Head of caudate nucleus (tissue), 42 donors: ENCODE data around the gene PIEZO2.
A peak's percentile ranks its signal among the peaks of the same experiment; 100 is the strongest.

Experiments
- DNase-seq, 42 donors: peaks; one replicate each; pipeline versions ENCODE4 v3.0.0 to v3.0.0-alpha.2; 2020 to 2021; ENCODE audit warnings: mixed read lengths in 7 of 42
- intact Hi-C: fragments of 100-400 bp; cut with DNase I; formaldehyde crosslinking; loops from one replicate; pipeline ENCODE4 v1.15.0; 2022

Gene PIEZO2

DNA sequence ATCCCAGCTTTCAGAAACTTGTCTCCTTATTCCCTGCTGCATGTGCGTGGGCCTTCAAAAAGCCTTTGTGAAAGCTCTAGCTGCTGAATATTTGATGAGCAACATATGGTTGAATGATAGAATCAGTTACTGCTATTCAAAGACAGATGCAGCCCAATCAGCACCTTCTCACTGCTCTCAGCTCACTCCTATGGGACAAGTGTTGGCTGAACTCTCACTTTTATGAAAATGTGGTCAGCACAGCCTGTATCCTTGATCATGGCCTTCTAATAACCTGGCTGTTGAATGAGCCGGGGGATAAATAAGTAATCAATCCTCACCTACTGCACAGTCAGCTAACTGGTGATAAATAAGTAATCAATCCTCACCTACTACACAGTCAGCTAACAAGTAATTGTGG lies 103.2 kb downstream of the PIEZO2 start:
- DNase-seq, result no peak
- intact Hi-C loops, result no loop called here

DNA sequence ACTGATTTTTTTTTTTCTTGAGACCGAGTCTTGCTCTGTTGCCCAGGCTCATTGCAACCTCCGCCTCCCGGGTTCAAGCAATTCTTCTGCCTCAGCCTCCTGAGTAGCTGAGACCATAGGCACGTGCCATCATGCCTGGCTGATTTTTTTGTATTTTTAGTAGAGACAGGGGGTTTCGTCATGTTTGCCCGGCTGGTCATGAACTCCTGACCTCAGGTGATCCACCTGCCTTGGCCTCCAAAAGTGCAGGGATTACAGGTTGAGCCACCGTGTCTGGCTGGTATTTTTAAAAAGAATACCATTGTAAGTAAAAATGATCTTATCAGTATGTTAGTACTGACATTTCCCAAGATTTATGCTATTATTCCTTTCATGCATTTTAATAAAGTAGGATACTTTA lies 105.7 kb downstream of the PIEZO2 start:
- intact Hi-C loops, result loop anchor here (5.0 kb wide), 1 partner anchor 104 kb away; the partner anchor contains the start of gene PIEZO2
- no peak for DNase-seq

DNA sequence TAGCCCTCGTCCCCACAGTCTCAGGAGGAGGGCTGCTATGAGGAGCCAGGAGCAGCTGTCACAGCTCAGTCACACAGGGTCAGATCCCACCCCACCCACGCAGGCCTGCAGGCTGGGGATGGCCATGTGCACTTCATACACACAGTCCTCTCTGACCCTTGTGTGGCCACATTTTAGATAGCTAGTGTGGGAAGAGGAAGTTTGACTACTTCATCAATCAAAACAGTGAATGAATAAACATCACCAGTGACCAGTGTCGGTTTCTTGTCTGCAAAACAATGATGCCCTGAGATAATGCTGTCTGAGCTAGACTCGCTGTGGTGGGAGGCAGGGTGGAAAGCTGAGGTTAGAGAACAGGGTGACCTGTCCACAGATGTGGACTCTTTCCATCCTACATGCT lies 107.1 kb downstream of the PIEZO2 start:
- DNase-seq, result peak in 7 of 42 donors; percentile 7 to 51 (median 18)
- intact Hi-C loops, result loop anchor here (5.0 kb wide), 1 partner anchor 105 kb away; the partner anchor contains the start of gene PIEZO2

DNA sequence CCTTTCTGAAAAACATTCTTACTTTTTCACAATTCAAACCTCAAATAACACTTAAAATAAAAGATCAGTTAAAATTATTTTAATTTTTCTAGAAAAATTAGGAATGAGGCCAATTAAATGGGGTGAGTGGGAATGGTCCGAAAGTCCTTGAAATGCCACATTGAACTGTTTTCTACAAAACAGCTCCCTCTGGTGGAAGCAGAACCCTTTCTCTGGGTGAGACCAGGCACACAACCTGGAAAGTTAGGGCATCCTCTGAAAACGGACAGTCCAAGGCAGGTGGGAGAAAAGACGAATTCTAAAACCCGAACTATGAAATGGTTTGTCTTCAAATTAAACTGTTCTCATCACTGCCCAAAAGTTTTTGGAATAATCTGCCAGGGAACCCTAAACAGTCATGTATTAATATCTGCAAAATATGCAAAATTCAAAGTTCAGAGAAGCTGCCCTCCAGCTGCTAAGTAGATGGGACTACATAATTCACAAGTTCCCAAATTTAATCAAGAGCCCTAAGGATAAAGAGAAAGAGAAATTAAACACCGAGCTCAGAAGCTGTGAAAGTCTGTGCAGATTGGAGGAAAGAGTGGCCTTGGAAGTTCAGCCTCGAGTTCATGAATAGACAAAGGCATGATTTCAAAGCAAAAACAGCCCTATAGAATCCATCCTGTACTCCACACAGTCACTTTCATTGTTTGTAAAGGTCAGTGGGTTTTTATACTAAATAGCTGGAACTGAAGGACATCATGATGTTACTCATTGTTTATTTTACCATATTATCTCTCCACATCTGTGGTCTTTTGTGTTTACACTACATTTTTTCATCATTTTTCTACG lies 108.3 kb downstream of the PIEZO2 start:
- peak in 35 of 42 donors; percentile 12 to 91 (median 64) for DNase-seq

DNA sequence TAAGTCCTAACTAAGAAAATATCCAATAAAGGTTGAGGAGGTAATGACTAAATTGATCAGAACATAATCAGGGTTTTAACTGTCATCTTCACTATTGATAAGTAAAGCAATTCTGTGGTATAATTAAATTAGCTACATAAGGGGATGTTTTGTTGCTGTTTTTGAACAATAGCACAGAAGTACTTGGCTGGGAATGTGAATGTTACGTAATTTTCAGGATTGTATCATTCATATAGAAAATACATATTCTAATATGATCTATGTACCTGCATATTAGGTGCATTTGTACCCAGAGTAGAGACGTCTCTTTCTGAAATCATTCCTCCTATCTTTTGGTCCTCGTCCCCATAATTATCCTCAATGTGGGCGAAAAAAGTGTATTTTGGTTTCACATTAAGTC lies 109.0 kb downstream of the PIEZO2 start:
- intact Hi-C loops, result loop anchor here (5.0 kb wide), 1 partner anchor 107 kb away; the partner anchor contains the start of gene PIEZO2
- DNase-seq, result no peak

More for the DNA sequence above, 108.3 kb downstream of the PIEZO2 start:
- intact Hi-C loops, result loop anchor here (5.0 kb wide), 1 partner anchor 106 kb away; the partner anchor contains the start of gene PIEZO2

DNA sequence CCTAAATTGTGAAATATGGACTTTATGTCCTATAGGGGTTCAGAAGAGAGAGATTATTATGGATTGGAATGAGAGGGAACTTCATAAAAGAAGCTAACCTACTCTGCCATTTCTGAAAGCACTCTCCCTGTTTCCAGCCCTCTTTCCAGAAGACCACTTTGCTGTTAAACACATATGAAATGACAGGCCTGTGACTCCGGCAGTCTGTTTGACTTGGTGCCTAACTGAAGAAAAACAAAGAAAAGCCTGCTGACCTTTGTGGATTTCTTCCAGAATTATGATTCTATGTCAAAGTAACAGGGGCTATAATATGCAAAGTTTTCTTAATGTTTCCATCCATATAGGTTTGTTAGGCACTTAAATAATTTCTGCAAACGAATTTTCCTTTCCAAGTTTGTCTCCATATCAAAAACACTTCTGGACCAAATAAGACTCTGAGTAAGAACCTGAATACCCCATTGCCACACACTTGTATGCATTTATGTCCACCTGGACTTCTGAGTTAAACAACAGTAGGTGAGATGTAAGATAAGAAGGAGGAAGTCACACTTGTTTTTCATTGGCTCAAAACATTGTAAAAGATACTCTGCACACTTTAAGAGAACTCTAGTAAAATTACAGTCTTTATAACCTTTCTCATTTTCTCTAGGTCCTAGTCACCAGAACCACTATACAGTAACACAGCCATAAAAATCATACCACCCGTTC lies 111.7 kb downstream of the PIEZO2 start:
- intact Hi-C loops, result no loop called here
- no peak for DNase-seq

DNA sequence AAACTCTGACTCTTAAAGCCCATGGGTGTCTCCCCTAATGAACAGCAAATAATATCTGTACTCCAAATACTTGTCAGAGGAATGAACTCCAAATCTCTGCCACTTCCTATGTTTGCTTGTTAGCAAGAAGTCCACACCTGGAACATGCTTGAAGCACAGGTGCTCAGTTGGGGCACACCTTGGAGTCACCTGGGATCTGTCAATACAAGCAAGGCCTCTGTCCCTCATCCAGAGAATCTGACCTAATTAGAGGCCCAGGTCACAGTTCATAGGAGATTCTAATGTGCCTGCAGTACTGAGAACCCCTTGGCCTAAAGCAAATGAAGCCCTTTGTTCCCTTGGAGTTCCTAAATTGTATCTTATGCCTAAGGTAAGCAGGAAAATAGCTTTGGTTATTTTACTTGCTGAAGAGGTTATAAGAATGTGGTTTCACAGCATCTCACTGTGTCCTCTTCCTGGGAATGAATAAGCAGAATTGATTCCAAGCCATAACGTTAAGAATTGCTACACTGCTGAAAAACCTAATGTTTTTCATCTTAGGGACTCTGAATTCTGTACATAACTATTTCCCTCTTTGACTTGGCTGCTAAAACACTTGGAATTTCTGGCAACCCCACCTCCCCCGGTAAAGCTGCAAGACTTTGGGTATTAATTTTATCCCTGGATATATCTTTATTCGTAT lies 113.4 kb downstream of the PIEZO2 start:
- DNase-seq, result no peak
- intact Hi-C loops, result no loop called here

DNA sequence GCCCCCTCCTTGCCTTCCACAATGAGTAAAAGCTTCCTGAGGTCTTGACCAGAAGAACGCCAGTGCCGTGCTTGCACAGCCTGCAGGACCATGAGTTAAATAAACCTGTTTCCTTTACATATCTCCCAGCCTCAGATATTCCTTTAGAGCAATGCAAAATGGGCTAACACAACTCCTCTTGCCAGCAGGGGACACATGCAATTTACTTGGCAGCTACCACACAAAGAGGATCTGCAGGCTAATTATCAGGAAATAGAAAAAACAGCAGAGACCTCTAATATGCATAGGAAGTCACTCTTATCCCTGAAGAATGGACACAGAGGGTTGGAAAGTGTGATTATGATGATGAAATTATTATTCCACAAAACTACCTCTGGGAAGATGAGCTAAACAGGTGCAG lies 114.0 kb downstream of the PIEZO2 start:
- DNase-seq, result no peak
- intact Hi-C loops, result no loop called here

DNA sequence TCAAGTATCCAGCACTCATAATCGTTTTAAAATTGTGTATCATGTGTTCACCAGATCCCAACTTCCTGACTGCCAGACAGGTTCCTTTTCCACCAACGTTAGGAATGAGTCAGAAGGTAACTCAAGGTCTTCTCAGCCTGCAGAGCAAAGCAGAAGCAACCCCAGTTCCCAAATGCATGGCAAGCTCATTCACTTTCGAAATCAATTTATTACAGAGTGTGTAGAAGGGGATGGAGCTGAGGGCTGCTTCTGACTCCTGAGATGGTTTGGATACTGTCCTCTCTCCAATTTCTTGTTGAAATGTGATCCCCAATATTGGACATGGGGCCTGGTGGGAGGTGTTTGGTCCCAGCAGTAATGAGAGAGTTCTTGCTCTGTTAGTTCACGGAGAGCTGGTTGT lies 114.5 kb downstream of the PIEZO2 start:
- intact Hi-C loops, result no loop called here
- peak in 10 of 42 donors; percentile 11 to 47 (median 26) for DNase-seq

DNA sequence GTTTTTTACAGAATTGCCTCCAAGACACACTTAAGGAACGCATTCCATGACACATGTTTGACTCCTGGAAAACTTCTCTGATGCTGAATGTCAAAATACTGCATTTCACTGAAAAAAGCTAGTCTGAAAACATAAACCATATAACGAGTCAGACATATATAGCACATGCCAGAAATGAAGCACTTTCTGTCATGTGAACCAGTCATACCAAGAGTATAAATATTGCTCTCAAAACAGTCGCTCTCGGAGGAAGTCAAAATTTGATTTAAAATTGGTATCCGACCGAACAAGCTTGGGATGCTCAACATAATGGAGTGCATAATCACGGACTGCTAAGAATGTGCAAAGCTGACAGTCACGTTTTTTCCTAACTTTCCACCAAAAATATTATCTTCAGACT lies 115.9 kb downstream of the PIEZO2 start:
- intact Hi-C loops, result no loop called here
- no peak for DNase-seq

DNA sequence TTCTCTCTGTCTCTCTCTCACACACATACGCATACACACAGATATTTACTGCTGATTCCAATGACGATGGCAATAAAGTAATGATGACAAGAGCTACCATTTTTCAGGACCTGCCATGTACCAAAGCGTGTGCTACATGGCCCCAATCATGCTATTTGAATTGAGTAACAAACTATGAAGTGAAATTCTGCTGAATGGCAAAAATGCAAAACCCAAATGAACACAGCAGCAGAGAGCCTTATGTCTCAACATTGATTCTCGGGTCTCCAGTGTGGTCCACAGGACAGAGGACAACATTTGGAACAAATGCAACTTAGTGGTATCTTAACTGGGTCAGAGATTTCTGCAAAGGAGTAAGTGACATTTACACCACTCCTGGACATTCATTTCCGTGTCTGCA lies 117.4 kb downstream of the PIEZO2 start:
- DNase-seq, result no peak
- intact Hi-C loops, result no loop called here

DNA sequence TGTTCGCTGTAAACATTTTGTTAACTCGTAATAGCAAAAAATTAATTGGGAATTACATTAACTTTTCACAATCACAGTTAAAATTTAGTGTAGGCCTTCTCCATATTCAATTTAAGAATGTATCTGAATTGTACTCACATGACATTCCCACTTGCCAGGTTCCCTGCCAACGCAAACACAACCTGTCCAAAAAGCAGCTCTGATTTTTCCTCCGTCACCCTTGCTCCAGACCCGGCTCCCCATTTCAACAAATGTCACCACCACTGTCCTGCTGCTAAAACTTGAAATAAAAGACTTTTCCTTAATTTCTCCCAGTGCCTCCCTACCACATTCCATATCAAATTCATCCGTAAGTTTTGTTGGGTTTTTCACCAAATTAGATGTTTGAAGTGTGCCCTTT lies 120.3 kb downstream of the PIEZO2 start:
- DNase-seq, result no peak
- intact Hi-C loops, result no loop called here

DNA sequence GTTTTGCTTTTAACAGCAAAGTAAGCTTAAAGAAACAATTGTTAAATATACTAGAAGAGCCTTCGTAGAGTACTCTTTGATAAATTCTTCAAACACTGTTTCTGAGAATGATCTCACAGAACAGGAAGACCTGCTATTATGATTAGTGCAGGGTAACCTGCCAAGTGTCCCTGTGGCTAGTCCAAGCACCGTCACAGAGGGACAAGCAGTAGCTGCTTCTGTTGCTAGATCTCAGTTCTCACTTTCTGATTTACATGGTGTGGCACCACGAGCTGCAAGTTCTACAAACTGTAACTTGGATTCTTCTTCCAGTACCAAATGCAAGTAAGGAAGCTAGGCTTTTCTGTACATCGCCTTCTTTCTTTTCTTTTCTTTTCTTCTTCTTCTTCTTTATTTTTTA lies 121.5 kb downstream of the PIEZO2 start:
- intact Hi-C loops, result no loop called here
- no peak for DNase-seq

DNA sequence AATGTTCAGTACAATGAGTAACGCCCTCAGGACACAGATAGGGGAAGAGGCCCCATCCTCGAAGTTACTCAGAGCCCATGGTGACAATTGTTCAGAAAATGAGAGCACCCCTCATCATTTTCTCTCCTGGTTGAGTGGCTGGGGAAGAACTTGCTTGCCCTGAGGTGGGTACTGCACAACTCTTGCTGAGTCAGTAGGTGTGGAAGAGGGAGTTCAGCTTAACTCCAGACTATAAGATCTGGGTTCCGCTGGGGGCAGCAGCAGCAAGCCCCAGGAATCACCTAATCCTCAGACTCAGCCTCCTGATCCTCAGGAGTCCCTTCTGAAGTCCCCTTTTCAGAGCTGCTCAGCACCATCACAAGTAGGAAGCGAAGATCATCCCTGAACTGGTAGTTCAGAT lies 123.7 kb downstream of the PIEZO2 start:
- no peak for DNase-seq
- intact Hi-C loops, result no loop called here

DNA sequence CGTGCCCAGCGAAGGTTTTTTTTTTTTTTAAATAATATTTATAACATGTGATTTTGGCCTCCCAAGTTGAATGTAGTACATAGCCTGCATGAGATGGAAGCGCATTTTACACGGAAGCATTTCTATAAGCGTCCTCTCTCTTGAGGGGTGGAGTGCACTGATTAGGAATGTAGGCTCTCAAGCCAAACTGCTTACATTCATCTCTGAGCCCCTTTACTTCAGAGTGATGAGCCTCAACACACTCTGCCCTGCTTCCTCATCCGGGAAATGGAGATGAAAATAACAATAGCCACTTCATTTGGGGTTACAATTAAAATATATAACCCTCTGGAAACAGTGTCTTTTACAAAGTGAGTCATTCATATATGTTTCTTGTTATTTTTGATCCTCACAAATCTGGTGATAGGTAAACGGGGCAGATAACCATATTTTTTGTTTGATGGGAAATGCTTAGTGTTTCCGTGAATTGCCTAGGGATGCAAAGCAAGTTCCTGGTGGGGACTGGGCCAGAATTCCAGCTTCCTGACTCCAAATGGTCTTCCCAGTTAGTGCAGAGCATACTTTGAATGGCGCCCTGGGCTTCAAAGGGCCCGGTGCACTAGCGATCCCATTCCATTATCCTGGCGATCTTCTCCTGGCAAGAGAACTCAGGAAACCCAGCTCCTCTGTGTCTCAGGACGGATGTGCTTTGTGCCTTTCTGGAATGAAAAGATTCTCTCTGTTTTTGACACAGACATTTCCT lies 124.3 kb downstream of the PIEZO2 start:
- no peak for DNase-seq
- intact Hi-C loops, result no loop called here

DNA sequence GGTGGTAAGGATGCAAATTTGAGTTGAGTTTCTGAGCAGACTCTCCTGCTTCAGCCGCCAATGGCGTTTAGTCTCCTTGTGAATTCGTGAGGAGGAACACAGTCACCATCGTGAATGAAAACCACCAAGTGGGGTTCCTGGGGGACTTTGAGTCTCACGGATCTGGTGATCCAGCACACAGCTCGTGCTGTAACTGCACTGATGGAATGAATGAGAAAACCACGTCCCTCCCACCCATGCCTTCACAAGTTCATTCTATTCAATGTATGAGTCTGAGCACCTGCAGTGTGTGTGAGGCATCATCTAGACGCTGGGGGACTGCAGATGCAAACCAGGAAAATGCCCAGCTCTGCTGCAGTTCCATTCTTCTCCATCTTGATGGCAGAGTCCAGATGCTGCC lies 127.9 kb downstream of the PIEZO2 start:
- DNase-seq, result no peak
- intact Hi-C loops, result no loop called here

DNA sequence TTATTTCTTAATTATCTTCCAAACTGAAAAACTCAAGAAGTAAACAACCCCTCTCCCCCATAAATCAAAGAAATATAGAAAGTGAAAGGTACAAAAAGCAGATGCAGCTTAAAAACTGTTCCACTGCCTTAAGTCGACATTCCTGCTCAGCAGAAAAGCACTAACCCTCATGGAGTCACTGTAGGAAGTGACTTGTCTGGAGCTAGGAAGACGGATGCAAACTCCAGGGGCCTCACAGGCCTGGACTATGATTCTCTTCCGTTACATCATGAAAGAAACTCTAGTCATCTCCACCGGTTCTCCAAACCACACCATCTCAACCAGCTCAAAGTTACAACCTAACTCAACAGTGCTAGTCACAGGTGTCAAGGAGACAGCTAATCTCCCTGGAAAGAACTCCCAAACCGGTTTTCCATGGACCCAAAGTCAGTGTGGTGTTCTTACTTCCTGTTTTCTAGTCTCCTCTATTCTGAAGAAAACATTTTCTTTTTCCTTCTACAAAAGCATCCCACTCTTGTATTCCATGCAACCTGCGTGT lies 128.4 kb downstream of the PIEZO2 start:
- intact Hi-C loops, result no loop called here
- DNase-seq, result no peak

DNA sequence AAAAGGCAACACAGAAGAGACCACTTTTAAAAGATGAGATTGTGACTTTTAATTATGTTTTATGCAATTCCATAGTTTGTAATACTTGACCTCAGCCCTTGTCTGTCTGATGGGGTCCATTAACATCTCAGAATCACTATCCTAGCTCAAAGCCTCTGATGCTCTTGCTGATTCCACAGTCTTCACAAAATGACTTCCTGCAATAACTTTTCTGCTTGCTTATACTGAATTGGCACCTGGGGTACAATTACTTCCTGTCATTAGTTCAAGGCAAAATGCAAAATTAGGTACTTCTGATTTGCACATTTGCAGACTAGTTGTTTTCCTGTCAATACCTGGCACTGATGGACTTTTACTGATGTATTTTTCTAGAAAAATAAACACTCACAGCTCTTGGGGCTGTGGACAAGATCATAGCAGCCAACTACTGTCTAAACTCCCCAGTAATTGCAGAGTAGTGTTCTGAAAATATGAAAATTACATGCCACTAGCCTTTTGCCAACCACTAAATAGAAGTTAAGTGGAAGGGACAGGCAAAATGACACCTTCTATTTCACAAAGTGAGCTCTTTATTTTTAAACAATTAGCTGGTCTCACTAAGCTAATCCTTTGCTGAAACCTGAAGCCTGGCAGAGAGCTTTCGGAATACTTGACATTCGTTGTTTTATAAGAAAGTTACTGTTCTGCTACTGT lies 129.1 kb downstream of the PIEZO2 start:
- intact Hi-C loops, result no loop called here
- no peak for DNase-seq
